GM18867 (cell line): ENCODE results near the gene LINGO4.
A peak's percentile ranks its signal among the peaks of the same experiment; 100 is the strongest.
"Not testable (repeated sequence)": the region's sequence is repeated elsewhere in the genome, so short reads cannot be mapped to it uniquely, and the experiment has no call there.

ENCODE experiments used
- ATAC-seq: cut with Tn5 transposase; IDR thresholded peaks from one replicate; pipeline ENCODE4 v1.9.1; 2021; ENCODE audit warnings: mild to moderate bottlenecking, moderate library complexity; ENCODE audit not compliant: unreplicated experiment

LINGO4 gene

DNA sequence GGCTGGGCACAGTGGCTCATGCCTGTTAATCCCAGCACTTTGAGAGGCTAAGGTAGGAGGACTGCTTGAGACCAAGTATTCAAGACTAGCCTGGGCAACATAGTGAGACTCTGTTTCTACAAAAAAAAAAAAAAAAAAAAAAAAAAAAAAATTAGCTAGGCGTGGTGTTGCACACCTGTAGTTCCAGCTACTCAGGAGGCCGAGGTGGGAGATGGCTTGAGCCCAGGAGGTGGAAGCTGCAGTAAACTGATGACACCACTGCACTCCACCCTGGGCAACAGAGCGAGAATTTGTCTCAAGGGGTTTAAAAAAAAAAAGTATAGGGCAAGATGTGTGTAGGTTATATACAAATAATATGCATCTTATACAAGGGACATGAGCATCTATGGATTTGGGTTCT, 17.5 kb downstream of the LINGO4 start:
- ATAC-seq = no peak

DNA sequence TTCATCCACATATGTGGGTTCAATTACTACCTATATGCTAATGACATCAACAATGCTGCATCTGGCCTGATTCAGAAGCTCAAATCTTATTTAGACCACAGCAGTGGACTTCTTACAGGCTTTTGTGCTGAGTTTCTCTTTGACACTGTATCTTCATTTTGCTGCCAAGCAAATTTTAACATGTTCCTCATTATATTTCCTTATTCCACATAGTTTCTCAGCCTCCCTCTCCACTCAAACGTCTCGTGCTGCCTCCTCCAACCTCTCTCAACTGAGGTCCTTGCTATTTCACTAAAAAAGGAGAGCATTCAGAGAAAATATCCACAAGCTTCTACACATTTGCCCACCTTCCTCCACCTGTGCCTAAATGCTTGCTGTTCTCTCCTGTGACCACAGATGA, 21.4 kb downstream of the LINGO4 start:
- ATAC-seq = no peak

DNA sequence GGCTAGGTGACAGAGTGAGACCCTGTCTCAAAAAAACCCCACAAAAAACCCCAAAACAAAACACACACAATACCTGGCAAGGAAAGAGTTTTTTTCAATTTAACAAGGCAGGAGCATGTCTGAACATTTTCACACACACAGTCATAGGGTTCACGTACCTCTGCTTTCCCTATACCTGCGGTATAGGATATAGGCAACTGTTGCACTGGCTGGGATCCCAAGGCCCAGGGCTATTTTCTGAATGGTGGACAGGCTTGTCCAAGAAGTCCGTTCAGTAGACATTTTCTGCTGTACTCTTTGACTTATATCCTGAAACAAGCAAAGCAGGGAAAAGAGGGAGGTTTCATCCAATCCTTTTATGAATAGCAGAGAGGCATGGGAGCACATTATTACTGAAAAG, 22.5 kb downstream of the LINGO4 start:
- no peak for ATAC-seq

DNA sequence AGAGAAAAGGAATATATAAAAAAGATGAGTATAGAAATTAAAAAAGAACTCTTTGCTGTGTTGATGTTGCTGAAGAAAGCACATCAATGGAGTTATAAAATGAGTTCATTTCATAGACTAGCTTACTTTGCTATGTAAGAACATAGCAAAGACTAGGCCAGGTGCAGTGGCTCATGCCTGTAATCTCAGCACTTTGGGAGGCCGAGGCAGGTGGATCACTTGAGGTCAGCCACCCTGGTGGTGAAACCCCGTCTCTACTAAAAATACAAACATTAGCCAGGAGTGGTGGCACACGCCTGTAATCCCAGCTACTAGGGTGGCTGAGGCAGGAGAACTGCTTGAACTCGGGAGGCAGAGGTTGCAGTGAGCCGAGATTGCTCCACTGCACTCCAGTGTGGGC, 23.2 kb downstream of the LINGO4 start:
- not testable (repeated sequence) for ATAC-seq

DNA sequence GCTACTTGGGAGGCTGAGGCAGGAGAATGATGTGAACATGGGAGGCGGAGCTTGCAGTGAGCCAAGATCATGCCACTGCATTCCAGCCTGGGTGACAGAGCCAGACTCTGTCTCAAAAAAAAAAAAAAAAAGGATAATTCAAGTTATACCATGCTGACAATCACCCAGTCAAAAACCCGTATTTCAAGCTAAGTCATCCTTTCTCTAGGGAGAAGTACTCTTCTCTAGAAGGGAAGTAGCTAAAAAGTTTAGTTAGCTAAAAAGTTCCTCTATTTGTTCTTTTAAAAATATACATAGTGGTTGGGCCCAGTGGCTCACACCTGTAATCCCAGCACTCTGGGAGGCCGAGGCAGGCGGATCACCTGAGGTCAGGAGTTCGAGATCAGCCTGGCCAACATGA, 24.5 kb downstream of the LINGO4 start:
- ATAC-seq = not testable (repeated sequence)

DNA sequence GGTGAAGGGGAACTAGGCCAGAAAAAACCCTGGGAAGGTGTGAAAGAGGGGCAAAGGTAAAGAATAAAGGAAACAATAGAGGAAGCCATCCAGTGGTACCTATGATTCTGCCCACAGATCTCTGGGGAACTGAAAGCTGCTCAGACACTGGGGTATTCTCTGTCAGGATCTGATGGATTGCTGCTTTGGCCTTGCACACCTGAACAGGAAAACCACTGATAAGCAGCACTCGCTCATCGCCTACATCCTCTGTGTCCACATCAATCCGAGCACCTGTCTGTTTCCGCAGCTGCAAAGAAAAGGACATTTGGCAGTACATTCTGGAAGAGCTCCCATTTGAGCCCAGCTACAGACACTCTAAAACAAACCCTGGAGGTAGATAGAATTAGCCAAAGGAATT, 25.4 kb downstream of the LINGO4 start:
- no peak for ATAC-seq

DNA sequence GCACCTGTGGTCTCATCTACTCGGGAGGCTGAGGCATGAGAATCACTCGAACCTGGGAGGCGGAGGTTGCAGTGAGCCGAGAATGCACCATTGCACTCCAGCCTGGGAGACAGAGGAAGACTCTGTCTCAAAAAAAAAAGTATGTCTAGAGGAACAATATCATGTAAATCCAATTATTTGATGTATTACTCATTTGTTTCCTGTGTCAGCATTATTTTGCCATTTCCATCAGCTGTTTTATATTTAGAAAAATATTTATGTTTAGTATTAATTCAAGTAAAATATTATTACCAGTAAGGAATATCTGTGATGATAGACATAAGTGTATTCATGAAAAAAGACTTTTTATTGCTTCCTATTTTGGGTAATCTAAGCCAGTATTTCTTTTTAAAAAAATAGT, 27.9 kb downstream of the LINGO4 start:
- ATAC-seq = no peak

DNA sequence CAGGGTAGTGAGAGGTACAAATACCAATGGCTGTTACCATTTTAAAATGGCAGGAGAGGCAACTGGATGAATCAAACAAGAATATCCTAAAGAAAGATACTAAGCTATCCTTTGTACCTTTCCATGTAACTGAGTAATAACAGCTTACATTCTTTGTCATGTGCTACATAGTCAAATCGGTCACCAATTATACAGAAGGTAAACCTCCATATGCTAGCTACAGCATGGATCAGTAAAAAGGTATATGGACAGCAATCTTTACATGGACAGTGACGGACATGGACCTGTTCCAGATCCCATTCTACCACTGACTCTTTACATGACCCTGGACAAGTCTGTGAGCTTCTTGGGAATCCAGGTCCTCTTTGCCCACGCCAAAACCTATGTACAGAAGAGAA, 28.6 kb downstream of the LINGO4 start:
- no peak for ATAC-seq

DNA sequence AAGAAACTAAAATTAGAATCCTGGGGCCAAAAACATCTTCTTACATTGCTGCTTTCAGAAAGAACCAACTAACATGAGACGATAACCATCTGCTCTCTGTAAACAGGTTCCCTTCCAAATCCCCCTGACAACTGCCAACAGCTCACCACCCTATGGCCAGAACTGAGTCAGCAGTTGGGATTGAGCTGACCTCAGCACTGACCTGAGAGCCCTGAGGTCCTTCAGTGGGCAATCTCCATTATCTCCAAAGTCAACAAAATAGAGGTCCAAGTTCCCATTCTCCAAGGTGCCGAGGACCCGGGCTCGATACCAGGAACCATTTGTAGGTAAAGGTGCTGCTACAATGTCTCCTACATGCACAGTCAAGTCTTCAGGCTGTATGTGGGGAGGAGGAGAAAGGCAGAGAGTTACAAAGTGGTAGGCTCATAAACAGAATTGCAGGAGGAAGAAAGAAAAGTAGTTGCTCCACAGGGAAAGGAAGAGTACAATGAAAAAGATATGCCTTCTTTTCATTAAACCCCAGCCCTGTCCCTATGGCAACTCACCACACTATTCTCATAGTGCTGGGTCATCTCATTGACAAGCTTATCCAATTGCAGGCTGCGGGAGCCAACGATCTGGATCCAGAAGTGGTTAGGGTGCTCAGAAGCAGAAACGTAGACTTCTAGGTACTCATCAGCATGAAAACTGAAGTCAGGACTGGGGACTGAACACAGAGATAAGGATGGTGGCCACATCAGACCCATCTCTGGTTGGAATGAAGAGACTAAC, 29.1 kb downstream of the LINGO4 start:
- no peak for ATAC-seq

DNA sequence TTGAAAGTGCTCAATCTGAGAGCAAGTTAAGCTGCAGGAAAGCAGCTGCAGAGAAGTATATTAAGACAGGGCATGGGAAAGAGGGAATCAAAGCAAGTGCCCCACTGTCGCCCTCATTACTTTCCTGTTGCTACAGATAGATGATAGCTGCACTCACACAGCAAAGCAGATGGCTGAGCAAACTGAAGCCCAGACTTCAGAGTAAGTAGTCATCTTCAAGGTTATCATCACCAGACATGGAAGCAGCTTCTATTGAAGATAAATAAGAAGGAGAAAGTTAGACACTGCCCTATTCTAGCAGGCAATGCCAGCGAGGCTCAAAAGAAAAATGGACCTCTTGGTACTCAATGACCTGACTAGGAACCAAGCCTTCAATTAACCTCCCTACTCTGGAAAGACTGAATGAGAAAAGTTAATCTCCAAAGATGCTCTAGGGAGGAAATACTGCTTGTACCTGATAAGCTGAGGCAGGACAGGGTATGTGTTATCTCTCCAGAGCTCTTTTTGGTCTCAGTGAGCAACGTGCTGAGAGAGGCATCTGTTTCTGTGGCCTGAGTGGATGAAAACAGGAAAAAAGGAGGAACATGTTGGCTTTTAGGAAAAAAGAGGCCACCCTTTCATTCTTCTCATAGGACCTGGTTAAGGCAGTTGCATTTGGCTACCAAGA, 30.8 kb downstream of the LINGO4 start:
- ATAC-seq = no peak

DNA sequence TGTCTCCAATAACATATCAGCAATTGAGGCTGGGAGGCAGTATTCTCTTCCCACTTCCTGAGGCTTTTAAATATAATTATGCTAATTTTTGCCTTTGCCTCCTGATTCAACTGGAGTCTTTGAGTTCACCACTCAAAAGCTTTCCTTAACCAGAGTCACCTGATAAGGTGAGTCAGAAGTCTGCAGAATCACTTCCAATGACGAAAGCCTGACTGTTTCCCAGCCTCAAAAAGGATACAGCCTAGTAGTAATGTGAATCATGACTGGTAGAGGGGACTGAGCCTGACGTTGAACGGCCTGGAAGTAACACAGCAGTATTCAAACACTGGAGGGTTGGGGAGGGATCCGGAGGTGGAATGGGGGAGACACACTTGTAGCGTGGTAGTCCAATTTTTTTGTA, 31.5 kb downstream of the LINGO4 start:
- no peak for ATAC-seq

DNA sequence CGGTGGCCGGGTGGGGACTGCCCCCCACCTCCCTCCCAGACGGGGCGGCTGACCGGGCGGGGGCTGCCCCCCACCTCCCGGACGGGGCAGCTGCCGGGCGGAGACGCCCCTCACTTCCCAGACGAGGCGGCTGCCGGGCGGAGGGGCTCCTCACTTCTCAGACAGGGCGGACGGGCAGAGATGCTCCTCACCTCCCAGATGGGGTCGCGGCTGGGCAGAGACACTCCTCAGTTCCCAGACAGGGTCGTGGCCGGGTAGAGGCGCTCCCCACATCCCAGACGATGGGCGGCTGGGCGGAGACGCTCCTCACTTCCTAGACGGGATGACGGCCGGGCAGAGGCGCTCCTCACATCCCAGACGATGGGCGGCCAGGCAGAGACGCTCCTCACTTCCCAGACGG, 35.9 kb downstream of the LINGO4 start:
- not testable (repeated sequence) for ATAC-seq

DNA sequence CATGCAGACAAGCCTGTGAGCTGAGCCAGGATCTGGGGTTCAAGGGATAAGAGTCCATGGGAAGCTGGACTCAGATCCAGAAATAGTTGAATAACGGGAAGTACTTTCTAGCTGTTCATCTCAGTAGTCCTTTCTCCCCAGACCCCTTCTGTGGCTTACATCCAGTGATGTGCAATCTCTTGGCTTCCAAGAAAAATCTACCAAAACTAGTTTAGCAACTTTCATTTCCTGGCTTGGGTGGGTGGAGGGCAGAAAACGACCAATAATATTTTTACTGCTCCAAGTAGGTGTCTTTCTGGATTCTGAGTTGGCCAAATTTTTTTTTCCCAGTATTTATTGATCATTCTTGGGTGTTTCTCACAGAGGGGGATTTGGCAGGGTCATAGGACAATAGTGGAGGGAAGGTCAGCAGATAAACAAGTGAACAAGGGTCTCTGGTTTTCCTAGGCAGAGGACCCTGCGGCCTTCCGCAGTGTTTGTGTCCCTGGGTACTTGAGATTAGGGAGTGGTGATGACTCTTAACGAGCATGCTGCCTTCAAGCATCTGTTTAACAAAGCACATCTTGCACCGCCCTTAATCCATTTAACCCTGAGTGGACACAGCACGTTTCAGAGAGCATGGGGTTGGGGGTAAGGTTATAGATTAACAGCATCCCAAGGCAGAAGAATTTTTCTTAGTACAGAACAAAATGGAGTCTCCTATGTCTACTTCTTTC, 36.7 kb downstream of the LINGO4 start:
- not testable (repeated sequence) for ATAC-seq

DNA sequence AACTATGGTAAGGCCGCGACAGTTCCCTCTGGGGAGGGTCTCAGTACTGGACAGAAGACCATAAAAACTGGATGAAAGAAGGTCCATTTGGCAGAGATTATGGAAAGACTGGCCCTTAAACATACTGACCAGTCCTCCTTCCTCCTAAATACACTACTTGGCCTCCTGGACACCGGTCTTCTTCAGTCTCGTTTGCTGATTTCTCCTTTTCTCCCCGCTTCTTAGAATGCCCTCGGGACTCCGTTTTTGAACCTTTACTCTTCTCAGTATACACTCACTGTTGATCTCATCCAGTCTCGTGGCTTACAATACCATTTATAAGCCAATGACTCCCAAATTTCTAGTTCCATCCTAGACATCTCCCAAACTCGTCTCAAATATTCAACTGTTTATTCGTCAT, 41.2 kb downstream of the LINGO4 start:
- ATAC-seq = no peak

DNA sequence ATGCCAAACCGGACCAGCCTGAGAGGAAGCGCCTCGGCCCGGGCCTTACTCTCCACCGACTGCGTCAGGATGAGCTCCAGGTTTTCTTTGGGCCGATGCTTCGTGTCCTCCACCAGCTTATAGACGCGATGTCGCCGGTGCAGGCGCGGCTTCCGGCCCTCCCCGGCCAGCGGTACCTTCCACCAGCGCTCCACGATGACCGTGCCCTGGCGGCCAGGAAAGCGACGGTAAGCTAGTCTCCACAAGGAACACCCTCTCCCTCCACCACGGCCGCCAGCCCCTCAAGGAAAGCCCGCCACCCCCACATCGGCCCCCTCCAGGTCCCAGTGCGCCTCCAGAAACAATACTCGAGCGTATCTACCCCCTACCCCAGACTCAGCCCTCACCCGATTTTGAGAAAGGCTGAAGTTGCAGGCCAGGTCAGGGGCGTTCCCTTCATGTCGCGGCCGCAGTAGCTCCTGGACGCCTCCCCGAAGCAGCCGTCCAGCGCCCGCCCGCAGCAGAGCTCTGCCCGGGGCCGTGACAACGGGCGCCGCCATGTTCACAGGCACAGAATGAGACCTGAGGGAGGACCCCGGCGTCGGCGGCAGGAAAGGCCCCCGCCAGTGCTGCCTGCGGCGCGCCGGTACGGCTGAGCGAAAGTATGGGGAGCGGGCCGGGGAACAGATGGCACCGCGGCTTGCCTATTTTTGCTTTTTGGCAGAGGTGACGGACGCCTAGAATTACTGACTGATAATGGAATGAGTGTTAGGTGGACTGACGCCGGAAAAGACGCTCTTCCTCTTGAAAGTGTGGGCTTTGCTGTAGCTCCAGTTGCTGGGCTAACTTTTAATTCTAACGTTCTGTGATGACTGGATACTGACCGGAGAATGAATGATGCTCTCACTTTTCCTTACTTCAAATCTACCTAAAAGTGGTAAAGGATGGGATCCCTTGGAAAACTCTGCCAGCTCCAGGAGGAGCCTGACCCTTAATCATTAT, 42.0 kb downstream of the LINGO4 start, which contains the start of gene MRPL9:
Gene MRPL9, minus strand, starts transcription at position 556 of the 981 bp plus-strand sequence. Its CDS starts 17 bp downstream, at position 539.
- peak; percentile 97 for ATAC-seq

DNA sequence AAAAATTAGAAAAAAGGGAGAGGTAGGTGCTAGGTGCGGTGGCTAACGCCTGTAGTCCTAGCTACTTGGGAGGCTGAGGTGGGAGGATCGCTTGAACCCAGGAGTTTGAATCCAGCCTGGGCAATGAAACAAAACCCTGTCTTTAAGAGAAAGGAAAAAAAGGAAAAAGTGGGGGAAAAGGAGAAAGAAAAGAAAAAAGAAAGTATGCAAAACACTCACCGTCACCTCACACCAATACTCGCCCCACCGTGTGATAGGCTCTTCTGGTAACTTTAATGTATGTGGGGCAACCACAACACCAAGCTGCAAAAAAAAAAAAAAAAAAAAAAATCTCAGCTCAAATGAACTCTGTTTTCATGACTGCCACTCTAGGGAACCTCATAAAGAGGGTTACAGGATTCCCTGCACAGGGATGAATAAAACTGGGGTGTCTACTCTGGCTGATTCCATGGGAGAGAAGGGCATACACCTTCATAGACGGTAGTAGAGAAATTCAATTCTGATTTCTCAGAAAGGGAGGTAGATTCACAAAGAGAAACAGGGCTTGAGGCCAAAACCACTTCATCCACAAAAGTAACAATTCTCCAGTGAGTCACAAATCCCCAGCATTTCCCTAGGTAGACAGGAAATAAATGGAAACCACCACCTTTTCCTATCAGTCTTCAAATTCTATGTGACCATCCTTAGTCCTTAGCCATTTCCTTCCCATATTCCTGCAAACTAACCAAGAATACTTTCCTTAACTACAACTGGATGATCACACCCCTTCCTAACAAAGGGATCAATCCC, 44.4 kb downstream of the LINGO4 start:
- no peak for ATAC-seq

DNA sequence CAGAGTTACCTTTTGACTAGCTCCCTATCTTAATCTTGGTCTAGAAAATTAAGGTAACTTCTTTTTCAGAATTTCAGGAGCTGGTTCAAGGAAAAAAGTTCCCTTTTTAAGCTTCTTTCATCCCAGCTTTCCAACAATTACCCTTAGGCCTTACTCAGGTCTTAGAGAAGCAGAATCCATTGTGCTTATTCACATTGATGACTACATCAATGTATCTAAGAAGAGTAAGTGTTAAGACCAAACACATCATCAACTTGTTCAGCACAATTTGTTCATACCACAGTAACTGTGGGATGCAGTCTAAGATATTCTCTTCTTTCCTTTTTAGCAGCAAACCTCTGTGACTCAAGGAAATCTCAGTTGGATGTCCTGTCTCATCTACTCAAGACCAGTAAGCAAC, 46.0 kb downstream of the LINGO4 start:
- no peak for ATAC-seq

DNA sequence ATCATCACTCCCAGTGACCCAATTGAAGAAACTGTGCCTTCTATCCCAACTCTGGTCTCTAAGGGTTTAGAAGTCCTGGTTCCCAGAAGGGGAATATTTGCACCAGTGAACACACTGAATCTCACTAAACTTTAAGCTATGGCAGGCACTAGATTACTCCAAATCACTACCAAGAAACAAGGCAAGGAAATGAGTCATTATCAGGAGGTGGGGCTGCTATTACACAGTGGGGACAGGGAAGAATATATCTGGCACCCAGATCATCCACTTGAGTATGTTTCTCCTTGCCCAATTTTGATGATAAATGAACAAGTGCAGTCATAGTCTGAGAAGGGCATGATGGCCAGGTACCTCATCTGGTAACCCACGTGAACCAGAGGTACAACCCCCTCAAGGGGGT, 48.9 kb downstream of the LINGO4 start:
- ATAC-seq = no peak
